Neutrophil (primary cell): ENCODE data around the gene NDST1.

Experiments
- H3K27ac ChIP-seq: fragments of 200-600 bp; sonication (generic); 2 replicates; pipeline ENCODE4 v1.5.1; 2016; ENCODE audit warnings: mild to moderate bottlenecking, moderate library complexity
- H3K27me3 ChIP-seq: fragments of 200-600 bp; sonication (generic); 2 replicates; pipeline ENCODE4 v1.6.0; 2016; ENCODE audit warnings: mild to moderate bottlenecking
- H3K36me3 ChIP-seq: fragments of 200-600 bp; sonication (generic); 2 replicates; pipeline ENCODE4 v1.5.1; 2017
- H3K4me1 ChIP-seq, 2 experiments: fragments of 200-600 bp in 1 of 2; sonication (generic) in 1 of 2; 1 replicate in 1 of 2; 2 replicates in 1 of 2; pipeline versions ENCODE4 v1.5.1 to v1.6.1; 2013 to 2016; ENCODE audit warnings: low read depth in 1 of 2, low read length in 1 of 2, mild to moderate bottlenecking in 1 of 2, moderate library complexity in 1 of 2; ENCODE audit not compliant: control insufficient read depth in 1 of 2, insufficient read depth in 1 of 2
- H3K4me3 ChIP-seq, 2 experiments: fragments of 200-600 bp in 1 of 2; sonication (generic) in 1 of 2; 1 replicate in 1 of 2; 2 replicates in 1 of 2; pipeline ENCODE4 v1.5.1; 2013 to 2016; ENCODE audit warnings: low read depth in 1 of 2, low read length in 1 of 2, mild to moderate bottlenecking in 1 of 2, moderate library complexity in 1 of 2
- H3K9me3 ChIP-seq: fragments of 200-600 bp; sonication (generic); 2 replicates; pipeline ENCODE4 v1.5.1; 2016
- TF ChIP-seq, protein P1 (sequence below): fragments of 200-600 bp; sonication (generic); IDR thresholded peaks from 2 replicates; pipeline ENCODE4 v1.5.1; 2016; ENCODE audit warnings: antibody characterized with exemption

Gene NDST1

DNA sequence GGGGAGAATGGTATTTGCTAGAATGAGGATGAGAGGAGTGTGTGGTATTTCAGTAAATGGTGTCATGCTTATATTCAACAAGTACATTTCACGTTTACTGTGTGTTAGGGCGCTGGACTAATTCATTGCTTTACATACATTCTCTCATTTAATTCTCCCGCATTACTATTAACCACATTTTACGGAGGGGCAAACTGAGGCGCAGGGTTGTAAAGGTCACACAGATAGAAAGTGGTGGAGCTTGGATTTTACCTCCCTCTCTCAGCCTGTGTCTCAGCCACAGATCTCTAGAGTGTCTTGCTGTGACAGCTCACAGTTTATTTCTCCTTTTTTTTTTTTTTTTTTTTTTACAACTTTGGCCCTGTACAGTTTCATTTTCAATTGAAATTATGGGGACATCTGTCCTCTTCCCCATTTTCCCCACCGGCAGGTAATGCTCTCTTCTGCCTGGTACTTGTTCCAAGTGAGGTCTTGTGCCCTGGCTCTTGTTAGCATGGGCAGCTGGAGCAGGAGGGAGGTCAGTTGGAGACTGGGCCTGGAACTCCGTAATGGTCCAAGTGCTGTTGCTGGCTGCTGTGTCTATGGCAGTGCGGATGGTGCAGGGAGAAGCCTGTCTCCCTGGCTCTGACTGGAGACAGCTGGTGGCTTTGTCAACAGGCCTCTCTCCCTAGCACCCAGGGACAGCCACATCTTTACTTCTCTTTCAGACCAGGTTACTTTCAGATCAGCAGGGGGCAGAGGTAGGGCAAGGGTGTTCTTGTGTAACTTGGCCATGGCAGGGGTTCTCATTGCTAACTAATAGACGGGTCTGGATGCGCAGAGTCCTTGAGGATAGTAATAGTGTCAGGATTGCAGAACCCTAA is 20.5 kb upstream of the NDST1 start:
- Histone ChIP-seq H3K9me3 (no peaks in the 10 kb centered on the region), H3K4me3 (peak overlapping the region; percentile 67 to 91), H3K27me3 (no peaks in the 10 kb centered on the region), H3K36me3 (peaks cover 9% of the 10 kb centered on the region), H3K27ac (peak overlapping the region; percentile 98), H3K4me1 (peaks cover 67 to 73% of the 10 kb centered on the region in 2 experiments)
- TF ChIP-seq, protein P1, sequence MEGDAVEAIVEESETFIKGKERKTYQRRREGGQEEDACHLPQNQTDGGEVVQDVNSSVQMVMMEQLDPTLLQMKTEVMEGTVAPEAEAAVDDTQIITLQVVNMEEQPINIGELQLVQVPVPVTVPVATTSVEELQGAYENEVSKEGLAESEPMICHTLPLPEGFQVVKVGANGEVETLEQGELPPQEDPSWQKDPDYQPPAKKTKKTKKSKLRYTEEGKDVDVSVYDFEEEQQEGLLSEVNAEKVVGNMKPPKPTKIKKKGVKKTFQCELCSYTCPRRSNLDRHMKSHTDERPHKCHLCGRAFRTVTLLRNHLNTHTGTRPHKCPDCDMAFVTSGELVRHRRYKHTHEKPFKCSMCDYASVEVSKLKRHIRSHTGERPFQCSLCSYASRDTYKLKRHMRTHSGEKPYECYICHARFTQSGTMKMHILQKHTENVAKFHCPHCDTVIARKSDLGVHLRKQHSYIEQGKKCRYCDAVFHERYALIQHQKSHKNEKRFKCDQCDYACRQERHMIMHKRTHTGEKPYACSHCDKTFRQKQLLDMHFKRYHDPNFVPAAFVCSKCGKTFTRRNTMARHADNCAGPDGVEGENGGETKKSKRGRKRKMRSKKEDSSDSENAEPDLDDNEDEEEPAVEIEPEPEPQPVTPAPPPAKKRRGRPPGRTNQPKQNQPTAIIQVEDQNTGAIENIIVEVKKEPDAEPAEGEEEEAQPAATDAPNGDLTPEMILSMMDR, result peak; percentile 24

DNA sequence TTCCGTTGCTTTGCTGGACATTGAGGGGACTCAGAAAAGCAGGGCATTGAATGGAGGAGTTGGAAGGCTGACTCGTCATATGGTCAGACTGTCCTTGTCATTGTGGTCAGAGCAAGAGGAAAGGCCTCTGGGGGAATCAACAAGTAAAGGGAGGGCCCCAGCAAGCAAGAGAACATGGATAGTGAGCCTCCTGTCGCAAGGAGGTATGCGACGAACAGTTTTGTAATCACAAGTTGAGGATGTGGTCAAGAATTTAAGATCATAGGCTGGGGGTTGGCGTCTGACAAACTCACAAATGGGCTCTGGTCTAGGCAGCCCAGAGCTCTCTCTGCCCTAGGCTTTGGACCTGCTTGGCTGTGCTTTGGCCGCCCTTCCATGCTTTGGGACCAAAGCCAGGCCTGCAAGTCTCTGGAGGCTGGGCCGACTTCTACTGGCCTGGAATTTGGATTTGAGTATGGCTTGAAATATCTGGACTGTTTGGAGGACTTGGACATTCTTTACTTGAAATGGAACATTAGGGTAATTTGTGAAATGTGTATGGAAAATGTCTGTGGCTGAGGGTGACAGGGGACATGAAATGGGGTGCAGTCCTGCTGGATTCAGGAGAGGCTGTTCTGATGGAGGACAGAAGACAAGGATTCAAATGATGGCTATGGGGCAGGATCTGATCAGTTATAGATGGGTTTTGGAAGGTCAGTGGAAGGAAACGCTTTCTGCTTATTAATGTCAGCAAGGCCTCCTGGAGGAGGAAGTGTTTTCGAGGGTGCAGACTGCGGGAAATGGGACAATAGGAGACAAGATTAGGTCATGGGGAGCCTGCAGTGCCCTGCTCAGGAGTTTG is 19.2 kb upstream of the NDST1 start:
- TF ChIP-seq, protein P1, result peak; percentile 17
- peak overlapping the region; percentile 98 for H3K27ac ChIP-seq
- no peaks in the 10 kb centered on the region for H3K27me3 ChIP-seq
- peaks cover 13% of the 10 kb centered on the region for H3K36me3 ChIP-seq
- no peaks in the 10 kb centered on the region for H3K9me3 ChIP-seq
- H3K4me1 ChIP-seq, result peaks cover 72 to 78% of the 10 kb centered on the region in 2 experiments
- H3K4me3 ChIP-seq, result peak overlapping the region; percentile 67 to 91

DNA sequence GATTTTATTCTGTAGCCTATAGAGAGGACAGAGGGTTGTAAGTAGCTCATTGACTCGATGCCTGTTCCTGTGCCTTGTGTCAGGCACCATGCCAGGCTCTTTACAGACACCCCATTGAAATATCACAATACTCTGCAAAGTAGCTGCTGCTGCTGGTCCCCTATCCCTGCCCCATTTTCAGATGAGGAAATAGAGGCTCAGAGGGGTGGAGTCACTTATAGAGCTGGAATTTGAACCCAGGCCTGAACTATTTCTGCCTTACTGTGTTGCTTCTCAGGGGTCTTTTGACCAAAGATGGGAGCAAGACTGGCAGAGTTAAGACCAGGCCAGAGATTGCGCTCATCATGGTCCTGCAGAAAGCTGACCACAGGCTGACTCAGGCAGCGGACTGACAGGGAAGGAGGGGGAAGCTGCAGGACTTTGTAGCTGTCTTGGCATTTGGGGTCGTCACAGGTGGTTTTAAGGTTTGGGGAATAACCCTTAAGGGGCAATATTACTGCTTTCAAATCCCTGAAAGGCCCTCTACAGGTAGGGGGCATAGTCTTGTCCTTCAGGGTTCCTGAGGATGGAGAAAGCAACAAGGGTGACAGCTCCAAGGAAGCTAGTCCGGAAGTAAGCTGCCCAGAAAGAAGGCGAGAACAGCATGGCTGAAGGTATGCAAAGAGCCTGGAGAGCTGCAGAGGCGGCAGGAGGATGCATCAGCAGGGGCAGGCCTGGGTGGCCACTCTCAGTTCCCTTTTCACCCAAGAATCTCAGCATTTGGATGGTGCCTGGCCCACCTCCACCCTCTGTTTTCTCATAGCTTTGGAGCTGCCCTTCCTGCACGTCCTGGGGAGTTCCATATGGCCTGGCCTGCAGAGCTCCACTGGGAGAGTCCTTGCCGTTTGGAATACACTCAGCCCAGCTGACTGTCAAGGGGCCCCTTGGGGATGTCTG is 18.3 kb upstream of the NDST1 start:
- H3K27me3 ChIP-seq, result no peaks in the 10 kb centered on the region
- peaks cover 71 to 76% of the 10 kb centered on the region in 2 experiments for H3K4me1 ChIP-seq

DNA sequence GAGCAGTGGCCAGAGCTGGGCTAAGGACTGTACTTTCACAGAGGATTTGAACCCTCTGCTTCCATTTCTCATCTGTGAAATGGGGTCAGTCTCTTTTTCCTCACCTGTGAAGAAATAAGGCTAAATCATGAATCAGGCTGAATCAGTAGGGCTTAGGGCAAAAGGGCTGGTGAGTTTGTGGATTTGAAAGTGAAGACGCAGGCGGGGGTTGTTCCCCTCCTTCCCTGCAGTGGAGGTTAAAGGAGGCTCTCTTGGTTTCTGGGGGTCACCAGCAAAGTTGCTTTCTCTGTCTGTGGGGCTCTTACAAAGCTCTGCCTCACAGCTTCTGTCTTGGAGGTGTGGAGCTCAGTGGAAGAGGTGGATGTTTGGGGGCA is 17.6 kb upstream of the NDST1 start:
- TF ChIP-seq, protein P1, result no peak
- no peaks in the 10 kb centered on the region for H3K27me3 ChIP-seq
- peak overlapping the region; percentile 98 for H3K27ac ChIP-seq
- no peaks in the 10 kb centered on the region for H3K9me3 ChIP-seq
- peaks cover 13% of the 10 kb centered on the region for H3K36me3 ChIP-seq
- peak overlapping the region; percentile 67 to 91 for H3K4me3 ChIP-seq
- peaks cover 64 to 70% of the 10 kb centered on the region in 2 experiments for H3K4me1 ChIP-seq

More for the DNA sequence above, 18.3 kb upstream of the NDST1 start:
- Histone ChIP-seq H3K4me3 (peak overlapping the region; percentile 67 to 91), H3K27ac (peak overlapping the region; percentile 98), H3K36me3 (peaks cover 13% of the 10 kb centered on the region), H3K9me3 (no peaks in the 10 kb centered on the region)
- TF ChIP-seq, protein P1, result no peak

DNA sequence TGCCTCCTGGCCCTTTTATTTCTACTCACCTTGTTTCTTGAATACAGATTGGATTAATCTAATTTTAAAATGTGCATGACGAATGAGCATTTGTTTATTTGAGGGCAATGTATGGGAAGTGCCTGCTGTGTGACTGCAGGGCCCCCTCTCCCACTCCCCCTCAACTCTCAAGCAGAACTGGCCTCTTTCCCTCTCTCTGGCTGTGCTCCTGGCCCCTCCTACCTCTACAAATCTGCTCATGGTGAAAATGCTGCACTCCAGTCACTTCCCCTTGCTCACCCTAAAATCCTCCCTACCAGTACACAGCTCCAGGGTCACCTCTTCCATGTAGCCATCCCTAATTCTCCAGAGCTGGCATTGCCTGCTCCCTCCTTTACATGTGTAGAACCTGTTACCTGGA is 17.2 kb upstream of the NDST1 start:
- Histone ChIP-seq H3K27ac (peak overlapping the region; percentile 98), H3K36me3 (peaks cover 17% of the 10 kb centered on the region), H3K27me3 (no peaks in the 10 kb centered on the region), H3K9me3 (no peaks in the 10 kb centered on the region), H3K4me1 (peaks cover 62 to 65% of the 10 kb centered on the region in 2 experiments), H3K4me3 (peak overlapping the region; percentile 67 to 91)
- TF ChIP-seq, protein P1, result no peak
